Liver (tissue), 9 donors: Measurements from ENCODE around the gene ELK4. TPM values are rescaled to one million over a fixed set of nuclear protein-coding genes. Genes with fewer than 3 reads are reported as not detected.

ENCODE experiments used
- DNase-seq: peaks from one replicate; pipeline ENCODE4 v3.0.0-alpha.2; 2017; ENCODE audit warnings: low spot score
- H3K27ac ChIP-seq, 2 donors: one replicate each; pipeline ENCODE4 v1.7.0; 2013; ENCODE audit warnings: inconsistent platforms in 2 of 2, low read length in 2 of 2, control low read depth in 1 of 2, low read depth in 1 of 2, mild to moderate bottlenecking in 1 of 2
- H3K27me3 ChIP-seq, 4 donors: one replicate each; pipeline versions ENCODE4 v1.6.1 to v1.7.0; 2013; ENCODE audit warnings: low read length in 3 of 4, inconsistent platforms in 1 of 4, mild to moderate bottlenecking in 1 of 4, moderate library complexity in 1 of 4; ENCODE audit not compliant: control insufficient read depth in 4 of 4, insufficient read depth in 4 of 4
- H3K36me3 ChIP-seq, 4 donors: one replicate each; pipeline versions ENCODE4 v1.6.1 to v1.7.0; 2013; ENCODE audit warnings: low read length in 3 of 4, mild to moderate bottlenecking in 3 of 4, low read depth in 1 of 4, moderate library complexity in 1 of 4; ENCODE audit not compliant: control insufficient read depth in 4 of 4, insufficient read depth in 3 of 4
- H3K4me1 ChIP-seq, 4 donors: one replicate each; pipeline versions ENCODE4 v1.6.1 to v1.7.0; 2013; ENCODE audit warnings: low read length in 3 of 4, mild to moderate bottlenecking in 3 of 4, moderate library complexity in 1 of 4; ENCODE audit not compliant: control insufficient read depth in 4 of 4, insufficient read depth in 4 of 4
- H3K4me3 ChIP-seq, 3 donors: one replicate each; pipeline versions ENCODE4 v1.6.1 to v1.7.0; 2013; ENCODE audit warnings: low read length in 3 of 3, control low read depth in 1 of 3, low read depth in 1 of 3, mild to moderate bottlenecking in 1 of 3
- H3K9ac ChIP-seq, 2 donors: one replicate each; pipeline ENCODE4 v1.7.0; 2013; ENCODE audit warnings: low read length in 2 of 2, mild to moderate bottlenecking in 2 of 2, moderate library complexity in 2 of 2, control low read depth in 1 of 2, low read depth in 1 of 2
- H3K9me3 ChIP-seq, 4 donors: one replicate each; pipeline versions ENCODE4 v1.6.1 to v1.7.0; 2013; ENCODE audit warnings: low read length in 3 of 4; ENCODE audit not compliant: control insufficient read depth in 4 of 4
- EGR1 ChIP-seq, 2 donors: IDR thresholded peaks; 2 replicates each; pipeline ENCODE4 v1.6.1; 2016 to 2018; ENCODE audit warnings: antibody characterized with exemption in 2 of 2, low read depth in 2 of 2
- FOXA1 ChIP-seq: IDR thresholded peaks from 2 replicates; pipeline ENCODE4 v1.6.1; 2016; ENCODE audit warnings: antibody characterized with exemption
- FOXA2 ChIP-seq: IDR thresholded peaks from 2 replicates; pipeline ENCODE4 v1.6.1; 2016; ENCODE audit warnings: antibody characterized with exemption
- GABPA ChIP-seq, 2 donors: IDR thresholded peaks in 1 of 2; conservative IDR thresholded peaks in 1 of 2; 2 replicates each; pipeline ENCODE4 v1.6.1; 2016; ENCODE audit warnings: antibody characterized with exemption in 2 of 2, mild to moderate bottlenecking in 1 of 2, moderate library complexity in 1 of 2
- HNF4G ChIP-seq: IDR thresholded peaks from 2 replicates; pipeline ENCODE4 v1.6.1; 2016; ENCODE audit warnings: antibody characterized with exemption
- NR2F2 ChIP-seq: IDR thresholded peaks from 2 replicates; pipeline ENCODE4 v1.6.1; 2016; ENCODE audit warnings: antibody characterized with exemption
- RAD21 ChIP-seq, 2 donors: IDR thresholded peaks; 2 replicates each; pipeline ENCODE4 v1.6.1; 2016; ENCODE audit warnings: antibody characterized with exemption in 2 of 2, mild to moderate bottlenecking in 2 of 2
- REST ChIP-seq: IDR thresholded peaks from 2 replicates; pipeline ENCODE4 v1.6.1; 2016; ENCODE audit warnings: antibody characterized with exemption, mild to moderate bottlenecking
- RXRA ChIP-seq, 2 donors: IDR thresholded peaks; 2 replicates each; pipeline ENCODE4 v1.6.1; 2017 to 2018; ENCODE audit warnings: antibody characterized with exemption in 2 of 2, mild to moderate bottlenecking in 1 of 2
- TAF1 ChIP-seq: conservative IDR thresholded peaks from 2 replicates; pipeline ENCODE4 v1.6.1; 2016; ENCODE audit warnings: antibody characterized with exemption, mild to moderate bottlenecking
- YY1 ChIP-seq: IDR thresholded peaks from 2 replicates; pipeline ENCODE4 v1.6.1; 2016; ENCODE audit warnings: antibody characterized with exemption, mild to moderate bottlenecking
- WGBS: extraction: QIAGEN DNeasy Blood & Tissue Kit; methylation state at CpG from one replicate; pipeline ENCODE4 v1.1.7; 2013; 5-methylcytosine and 5-hydroxymethylcytosine counted together
- polyA plus RNA-seq, 2 donors: library from polyadenylated mRNA; stranded (reverse) in 1 of 2; unstranded in 1 of 2; fragments of 200-250 nt in 1 of 2; fragments of >200 nt in 1 of 2; fragmentation: Nextera tagmentation in 1 of 2; extraction: Ambion mirVana in 1 of 2; gene quantifications; one replicate each; pipeline versions ENCODE4 v1.2.1 to v1.2.3, GENCODE V29; 2013 to 2015
- total RNA-seq, 2 donors: library from RNA; depleted of rRNA; stranded (reverse); fragments of >200 nt; gene quantifications; one replicate each; pipeline ENCODE4 v1.2.3, GENCODE V29; 2014
- TF ChIP-seq, protein P1 (sequence below): fragments of 150-350 bp; IDR thresholded peaks from 2 replicates; pipeline ENCODE4 v1.5.1; 2017; ENCODE audit warnings: improper control_type of control experiment, low read depth, low read length; ENCODE audit not compliant: missing input control
- TF ChIP-seq, protein P2 (sequence below): IDR thresholded peaks from 2 replicates; pipeline ENCODE4 v1.6.1; 2016; ENCODE audit warnings: antibody characterized with exemption
- donor health status: healthy.
- donor health status: healthy.
- donor health status: healthy.
- donor health status: healthy.
- donor health status: healthy.

Gene ELK4
- total and polyA plus RNA-seq, 4 donors: 3.5 to 20.2 (median 6.9) TPM

DNA sequence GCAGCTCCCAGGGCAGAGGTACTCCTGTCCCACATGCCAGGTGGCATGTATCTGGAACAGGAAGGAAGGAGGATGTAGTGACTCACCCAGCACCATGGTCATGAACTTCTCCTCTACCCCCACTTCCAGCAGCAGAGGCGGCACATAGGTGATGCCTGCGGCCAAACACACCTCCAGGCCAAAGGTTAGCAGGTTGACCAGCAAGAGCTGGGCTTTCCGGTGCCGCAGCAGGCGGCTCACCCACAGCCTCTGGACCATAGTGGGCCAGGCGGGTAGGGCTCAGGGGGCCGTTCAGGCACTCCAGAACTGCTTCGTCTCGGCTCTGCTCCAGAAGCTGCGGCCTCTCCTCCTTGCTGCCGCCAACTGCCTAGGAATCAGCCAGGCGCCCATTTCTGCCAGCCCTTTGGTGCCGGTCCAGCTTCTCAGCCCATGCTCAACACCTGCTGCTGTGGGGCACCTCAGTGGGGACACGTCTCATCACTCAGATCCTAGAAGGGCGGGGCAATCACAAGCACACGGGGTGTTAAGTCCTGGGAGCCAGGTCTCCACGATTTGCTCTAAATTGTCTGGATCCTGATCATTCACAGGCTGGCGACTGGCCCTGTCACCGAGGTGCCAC lies 32.7 kb upstream of the ELK4 start (continued):
- TF ChIP-seq EGR1 (IDR thresholded peaks at IDR 0.05; ENCODE audit: low read depth in 2 of 2) (peak in 1 of 2 donors; percentile 88), RAD21 (IDR thresholded peaks at IDR 0.05) (peak; percentile 39 to 64)

- no peak for DNase-seq
- Histone ChIP-seq H3K9ac (peak overlapping the region; percentile 10 to 48), H3K27me3 (no peaks in the 10 kb centered on the region), H3K9me3 (no peaks in the 10 kb centered on the region), H3K4me1 (peaks cover 18 to 85% (median 56%) of the 10 kb centered on the region in 4 donors), H3K27ac (peak overlapping the region; percentile 86 to 94), H3K36me3 (peaks cover 0 to 8% (median 4%) of the 10 kb centered on the region in 4 donors), H3K4me3 (no peak overlapping the region)
- no peak for TF ChIP-seq FOXA2
- 89% methylated on average over 18 of the region's 18 CpGs for WGBS
Measured at GRCh38 chr1:205663286-205663936, 31.6 kb upstream of the ELK4 start.

GRCh38 chr1:205662791-205663190 lies 31.0 kb upstream of the ELK4 start:
- no peaks in the 10 kb centered on the region for H3K27me3 ChIP-seq
- DNase-seq: no peak

DNA sequence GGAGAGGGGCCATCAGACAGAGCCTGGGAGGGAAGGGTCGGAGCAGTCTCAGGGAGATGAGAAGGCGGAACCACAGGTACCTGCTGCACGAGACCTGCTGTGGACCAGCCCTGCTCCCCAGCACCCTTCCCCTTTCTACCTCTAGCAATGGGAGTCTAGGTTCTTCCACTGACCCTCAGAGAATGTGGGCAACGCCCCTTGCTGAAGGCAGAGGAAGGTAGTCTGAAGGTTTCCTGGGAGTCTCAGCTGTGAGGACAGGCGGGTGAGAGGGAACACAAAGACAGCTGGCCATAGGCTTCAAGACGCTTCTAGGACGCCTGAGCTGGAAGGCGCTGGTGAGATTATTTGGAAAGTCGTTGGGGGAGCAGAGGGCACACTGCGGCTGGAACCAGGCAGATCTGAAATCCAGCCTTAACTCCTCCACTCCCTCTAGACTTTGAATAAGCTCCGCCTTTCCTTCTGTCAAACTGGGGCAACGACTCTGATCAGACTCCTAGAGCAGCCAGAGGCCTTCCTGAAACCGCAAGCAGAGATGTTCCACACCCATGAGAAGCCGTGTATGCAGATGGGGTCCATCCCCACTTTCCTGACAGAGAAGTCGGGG lies 30.4 kb upstream of the ELK4 start:
- peaks cover 12 to 81% (median 50%) of the 10 kb centered on the region in 4 donors for H3K4me1 ChIP-seq

More at GRCh38 chr1:205662791-205663190, 31.0 kb upstream of the ELK4 start:
- H3K9me3 ChIP-seq: no peaks in the 10 kb centered on the region
- TF ChIP-seq RAD21 (IDR thresholded peaks at IDR 0.05): no peak
- TF ChIP-seq, protein P1, sequence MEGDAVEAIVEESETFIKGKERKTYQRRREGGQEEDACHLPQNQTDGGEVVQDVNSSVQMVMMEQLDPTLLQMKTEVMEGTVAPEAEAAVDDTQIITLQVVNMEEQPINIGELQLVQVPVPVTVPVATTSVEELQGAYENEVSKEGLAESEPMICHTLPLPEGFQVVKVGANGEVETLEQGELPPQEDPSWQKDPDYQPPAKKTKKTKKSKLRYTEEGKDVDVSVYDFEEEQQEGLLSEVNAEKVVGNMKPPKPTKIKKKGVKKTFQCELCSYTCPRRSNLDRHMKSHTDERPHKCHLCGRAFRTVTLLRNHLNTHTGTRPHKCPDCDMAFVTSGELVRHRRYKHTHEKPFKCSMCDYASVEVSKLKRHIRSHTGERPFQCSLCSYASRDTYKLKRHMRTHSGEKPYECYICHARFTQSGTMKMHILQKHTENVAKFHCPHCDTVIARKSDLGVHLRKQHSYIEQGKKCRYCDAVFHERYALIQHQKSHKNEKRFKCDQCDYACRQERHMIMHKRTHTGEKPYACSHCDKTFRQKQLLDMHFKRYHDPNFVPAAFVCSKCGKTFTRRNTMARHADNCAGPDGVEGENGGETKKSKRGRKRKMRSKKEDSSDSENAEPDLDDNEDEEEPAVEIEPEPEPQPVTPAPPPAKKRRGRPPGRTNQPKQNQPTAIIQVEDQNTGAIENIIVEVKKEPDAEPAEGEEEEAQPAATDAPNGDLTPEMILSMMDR: no peak
- TF ChIP-seq GABPA (IDR thresholded peaks at IDR 0.05 in 1 of 2, conservative IDR thresholded peaks at IDR 0.05 in 1 of 2): no peak
- no peak for TF ChIP-seq RXRA (IDR thresholded peaks at IDR 0.05)
- no peak for TF ChIP-seq YY1
- TF ChIP-seq FOXA1: no peak
- TF ChIP-seq NR2F2: no peak
- TF ChIP-seq, protein P2, sequence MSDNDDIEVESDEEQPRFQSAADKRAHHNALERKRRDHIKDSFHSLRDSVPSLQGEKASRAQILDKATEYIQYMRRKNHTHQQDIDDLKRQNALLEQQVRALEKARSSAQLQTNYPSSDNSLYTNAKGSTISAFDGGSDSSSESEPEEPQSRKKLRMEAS: no peak
- no peak overlapping the region for H3K4me3 ChIP-seq
- peaks cover 13 to 80% (median 50%) of the 10 kb centered on the region in 4 donors for H3K4me1 ChIP-seq
- peak overlapping the region; percentile 86 to 94 for H3K27ac ChIP-seq
- WGBS: 92% methylated on average over 24 of the region's 24 CpGs
- H3K36me3 ChIP-seq: peaks cover 0 to 8% (median 4%) of the 10 kb centered on the region in 4 donors
- no peak overlapping the region for H3K9ac ChIP-seq

More for the DNA sequence above, 30.4 kb upstream of the ELK4 start:
- Histone ChIP-seq H3K36me3 (peaks cover 0 to 8% (median 4%) of the 10 kb centered on the region in 4 donors), H3K9me3 (no peaks in the 10 kb centered on the region), H3K27ac (peak overlapping the region; percentile 86 to 94), H3K27me3 (no peaks in the 10 kb centered on the region), H3K9ac (no peak overlapping the region), H3K4me3 (no peak overlapping the region)
- TF ChIP-seq REST: no peak
- no peak for TF ChIP-seq TAF1
- TF ChIP-seq HNF4G: no peak
- no peak for DNase-seq
- WGBS: 78% methylated on average over 15 of the region's 15 CpGs
